HPDE6-E6E7 (cell line): Measurements from ENCODE around the gene LRCH1.
"Not testable (repeated sequence)": the region's sequence is repeated elsewhere in the genome, so short reads cannot be mapped to it uniquely, and the experiment has no call there.

Source experiments
- DNase-seq: peaks from one replicate; pipeline ENCODE4 v3.0.0; 2011; ENCODE audit warnings: missing footprints; ENCODE audit errors: extremely low spot score

The LRCH1 gene

GRCh38 chr13:46753137-46753536 lies 200.2 kb downstream of the LRCH1 start:
- no peak for DNase-seq

GRCh38 chr13:46753917-46754316 lies 200.9 kb downstream of the LRCH1 start:
- no peak for DNase-seq

DNA sequence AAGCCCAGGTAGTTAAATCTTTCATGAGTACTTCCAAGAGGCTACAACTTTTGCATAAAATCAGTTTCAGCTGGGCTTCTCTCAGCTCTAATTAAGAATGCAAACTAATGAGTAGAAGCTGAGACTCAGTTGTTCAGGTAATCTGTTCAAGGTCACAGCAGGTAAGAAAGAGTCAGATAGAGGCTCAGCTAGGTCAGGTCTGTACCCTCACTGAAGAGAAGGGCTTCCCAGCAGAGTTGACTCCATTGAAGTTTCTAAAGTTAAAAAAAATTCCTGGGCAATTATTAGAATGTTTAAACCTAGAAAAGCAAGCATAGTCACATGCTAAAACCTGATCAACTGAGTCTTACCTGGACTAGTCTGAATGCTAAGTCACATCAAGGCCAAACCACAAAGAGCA lies 201.8 kb downstream of the LRCH1 start:
- DNase-seq: no peak

DNA sequence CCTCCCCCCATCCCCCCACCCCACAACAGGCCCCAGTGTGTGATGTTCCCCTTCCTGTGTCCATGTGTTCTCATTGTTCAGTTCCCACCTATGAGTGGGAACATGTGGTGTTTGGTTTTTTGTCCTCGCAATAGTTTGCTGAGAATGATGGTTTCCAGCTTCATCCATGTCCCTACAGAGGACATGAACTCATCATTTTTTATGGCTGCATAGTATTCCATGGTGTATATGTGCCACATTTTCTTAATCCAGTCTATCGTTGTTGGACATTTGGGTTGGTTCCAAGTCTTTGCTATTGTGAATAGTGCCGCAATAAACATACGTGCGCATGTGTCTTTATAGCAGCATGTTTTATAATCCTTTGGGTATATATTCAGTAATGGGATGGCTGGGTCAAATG lies 202.5 kb downstream of the LRCH1 start:
- not testable (repeated sequence) for DNase-seq

- no peak for DNase-seq
Observed at GRCh38 chr13:46756977-46757376, 204.0 kb downstream of the LRCH1 start.

DNA sequence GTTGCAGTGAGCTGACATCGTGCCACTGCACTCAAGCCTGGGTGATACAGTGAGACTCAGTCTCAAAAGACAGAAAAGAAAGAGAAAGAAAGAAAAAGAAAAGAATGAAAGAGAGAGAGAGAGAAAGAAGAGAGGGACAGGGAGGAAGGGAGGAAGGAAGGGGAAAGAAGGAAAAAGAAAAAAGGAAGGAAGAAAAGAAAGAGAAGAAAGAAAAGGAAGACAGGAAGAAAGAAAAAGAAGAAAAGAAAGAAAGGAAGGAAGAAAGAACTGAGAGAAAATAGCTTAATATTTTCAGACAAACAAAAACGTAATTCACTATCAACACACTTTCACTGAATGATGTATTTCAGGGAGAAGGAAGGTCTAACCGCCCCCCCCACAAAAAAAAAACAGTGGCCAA lies 204.7 kb downstream of the LRCH1 start:
- DNase-seq: no peak

DNA sequence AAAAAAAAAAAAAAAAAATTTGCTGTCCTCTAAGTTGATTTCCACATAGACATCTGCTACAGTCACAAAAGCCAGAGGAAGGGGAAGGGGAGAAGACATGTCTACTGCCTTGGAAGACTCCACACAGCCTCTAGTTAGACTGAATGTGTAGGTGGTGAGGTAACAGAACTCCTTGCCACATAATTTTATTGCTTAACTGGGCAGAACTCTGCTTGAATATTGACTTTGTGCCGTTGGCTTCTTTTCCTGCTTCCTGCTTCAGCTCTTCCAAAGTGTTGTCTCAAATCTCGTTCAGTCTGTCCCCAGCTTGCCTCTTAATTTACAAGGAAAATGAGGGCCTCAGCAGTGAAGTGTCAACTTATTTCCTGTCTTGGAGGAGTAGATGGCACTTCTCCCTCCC lies 206.9 kb downstream of the LRCH1 start:
- no peak for DNase-seq

- no peak for DNase-seq
Observed at GRCh38 chr13:46761174-46761573, 208.2 kb downstream of the LRCH1 start.

DNA sequence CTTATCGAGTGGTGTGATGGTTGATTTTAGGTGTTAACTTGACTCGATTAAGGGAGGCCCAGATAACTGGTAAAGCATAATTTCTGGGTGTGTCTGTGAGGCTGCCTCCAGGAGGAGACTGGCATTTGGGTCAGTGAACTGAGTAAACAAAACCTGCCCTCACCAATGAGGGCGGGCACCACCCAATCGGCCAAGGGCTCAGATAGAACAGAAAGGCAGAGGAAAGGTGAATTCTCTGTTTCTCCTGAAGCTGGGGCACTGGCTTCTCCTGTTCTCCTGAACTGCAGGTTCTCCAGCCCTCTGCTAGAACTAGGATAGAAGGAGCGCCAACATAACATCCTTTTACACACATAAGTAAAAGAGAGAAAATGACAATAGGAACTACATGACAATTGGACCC lies 208.9 kb downstream of the LRCH1 start:
- DNase-seq: no peak

- not testable (repeated sequence) for DNase-seq
Observed at GRCh38 chr13:46769925-46770324, 217.0 kb downstream of the LRCH1 start.

DNA sequence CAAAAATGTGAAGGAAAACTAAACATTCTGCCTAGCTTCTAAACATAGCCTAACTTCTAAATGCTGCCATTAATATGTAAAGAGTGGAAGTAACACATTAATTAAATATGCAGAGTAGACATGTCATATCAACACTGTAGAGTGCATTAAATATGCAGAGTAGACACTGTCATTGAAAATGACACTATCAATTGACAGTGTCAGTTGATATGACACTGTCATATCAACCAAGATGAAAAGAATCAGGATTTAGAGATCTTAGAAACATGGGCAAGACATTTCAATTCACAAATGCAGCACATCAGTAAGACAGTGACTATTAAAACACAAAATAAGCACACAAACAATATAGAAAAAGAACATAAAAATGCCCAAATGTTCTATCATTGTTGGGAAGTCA lies 218.7 kb downstream of the LRCH1 start:
- DNase-seq: no peak

DNA sequence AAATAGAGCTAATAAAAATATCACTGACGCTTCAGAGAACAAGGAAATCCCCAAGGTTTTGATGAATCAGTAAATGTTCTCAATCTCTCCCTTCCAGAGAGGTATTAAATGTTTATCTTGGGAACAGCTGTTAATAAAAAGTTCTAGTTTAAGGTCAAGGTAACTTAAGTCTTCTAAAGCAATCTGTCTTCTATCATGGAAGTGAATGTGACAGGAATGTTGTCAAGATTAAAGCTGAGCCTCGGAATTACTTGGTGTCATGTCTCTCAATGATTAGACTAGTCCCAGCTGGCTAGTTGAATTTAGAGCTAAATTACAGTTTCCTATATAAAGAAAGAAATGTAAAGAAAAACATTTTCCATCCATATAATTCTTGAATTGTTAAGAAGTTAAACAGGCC lies 220.6 kb downstream of the LRCH1 start:
- no peak for DNase-seq

GRCh38 chr13:46775385-46776107 lies 222.6 kb downstream of the LRCH1 start:
- no peak for DNase-seq

GRCh38 chr13:46778095-46778494 lies 225.1 kb downstream of the LRCH1 start:
- no peak for DNase-seq

DNA sequence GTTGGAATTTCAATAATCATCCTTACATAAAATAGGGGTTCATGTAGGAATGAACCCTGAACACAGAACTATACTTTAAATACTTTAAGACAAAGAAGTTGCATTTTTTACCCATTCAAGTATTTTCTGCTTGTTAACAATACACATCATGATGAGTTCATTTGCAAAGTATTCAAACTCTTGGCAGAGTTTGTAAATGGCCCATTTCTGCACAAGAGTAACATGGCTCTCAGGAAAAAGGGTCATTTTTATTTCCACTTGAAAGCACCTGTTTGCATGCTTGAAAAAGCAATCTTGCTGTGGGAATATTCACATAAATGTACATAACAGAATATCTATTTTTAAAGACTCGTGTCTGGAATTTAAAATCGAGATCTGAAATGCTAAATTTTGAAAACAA lies 225.9 kb downstream of the LRCH1 start:
- DNase-seq: no peak

GRCh38 chr13:46782066-46782465 lies 229.1 kb downstream of the LRCH1 start:
- DNase-seq: no peak

DNA sequence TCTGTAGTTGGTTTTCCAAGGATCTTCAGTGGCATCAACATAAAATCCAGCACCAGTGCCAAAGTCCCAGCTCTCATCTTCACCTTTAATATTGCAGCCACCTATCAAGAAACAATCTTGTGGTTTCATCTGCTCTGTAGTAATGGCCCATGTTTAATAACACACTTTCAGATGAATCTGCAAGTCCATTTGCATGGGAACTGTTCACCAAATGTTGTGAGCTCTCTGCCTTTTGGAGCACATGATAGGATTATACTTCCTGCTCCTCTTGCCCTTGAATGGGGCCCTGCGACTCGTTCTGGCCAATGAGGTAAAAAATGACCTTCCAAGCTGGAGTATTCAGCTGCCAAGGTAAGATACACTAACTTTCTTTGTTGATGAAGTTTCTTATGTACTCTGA lies 229.7 kb downstream of the LRCH1 start:
- no peak for DNase-seq

DNA sequence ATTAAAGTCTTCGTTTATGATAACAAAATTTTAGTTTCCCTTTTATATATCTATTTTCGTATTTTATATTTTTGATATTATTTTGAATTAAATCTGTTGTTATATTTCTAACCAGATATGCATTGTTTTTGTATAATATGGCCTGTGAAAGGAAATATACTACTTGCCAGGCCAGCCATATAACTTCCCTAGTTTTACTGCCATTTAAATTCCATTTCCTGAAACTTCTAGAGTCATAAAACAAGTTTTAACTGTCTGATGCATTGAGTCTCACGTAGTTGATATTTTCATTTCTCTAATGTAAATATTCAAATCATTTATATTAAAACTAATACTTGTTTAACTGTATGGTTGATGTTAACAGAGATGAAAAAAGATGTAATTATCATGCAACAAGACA lies 230.5 kb downstream of the LRCH1 start:
- DNase-seq: no peak

DNA sequence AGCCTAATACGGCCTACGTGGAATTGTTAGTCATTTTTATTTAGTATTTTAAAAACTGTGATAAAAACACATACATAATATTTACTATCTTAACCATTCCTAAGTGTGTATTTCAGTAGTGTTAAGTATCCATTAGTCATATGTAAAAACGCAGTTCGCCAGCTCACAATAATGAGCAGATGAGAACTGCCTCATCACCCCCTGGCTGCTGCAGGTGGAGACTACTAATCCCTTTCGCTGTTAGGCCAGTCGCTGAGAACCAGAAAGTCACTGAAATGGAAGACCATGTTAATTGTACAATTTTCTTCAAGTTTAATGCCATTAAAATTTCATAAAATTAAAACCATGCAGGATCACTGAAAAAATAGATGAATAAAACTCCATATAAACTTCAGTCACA lies 242.4 kb downstream of the LRCH1 start:
- no peak for DNase-seq

GRCh38 chr13:46796129-46796514 lies 243.2 kb downstream of the LRCH1 start:
- no peak for DNase-seq

- DNase-seq: peak; percentile 44
Observed at GRCh38 chr13:46796515-46797474, 243.8 kb downstream of the LRCH1 start, which contains the start of gene ESD. Gene ESD, minus strand, starts transcription at chr13:46797161. Its CDS starts 5,748 bp downstream, at chr13:46791413.

DNA sequence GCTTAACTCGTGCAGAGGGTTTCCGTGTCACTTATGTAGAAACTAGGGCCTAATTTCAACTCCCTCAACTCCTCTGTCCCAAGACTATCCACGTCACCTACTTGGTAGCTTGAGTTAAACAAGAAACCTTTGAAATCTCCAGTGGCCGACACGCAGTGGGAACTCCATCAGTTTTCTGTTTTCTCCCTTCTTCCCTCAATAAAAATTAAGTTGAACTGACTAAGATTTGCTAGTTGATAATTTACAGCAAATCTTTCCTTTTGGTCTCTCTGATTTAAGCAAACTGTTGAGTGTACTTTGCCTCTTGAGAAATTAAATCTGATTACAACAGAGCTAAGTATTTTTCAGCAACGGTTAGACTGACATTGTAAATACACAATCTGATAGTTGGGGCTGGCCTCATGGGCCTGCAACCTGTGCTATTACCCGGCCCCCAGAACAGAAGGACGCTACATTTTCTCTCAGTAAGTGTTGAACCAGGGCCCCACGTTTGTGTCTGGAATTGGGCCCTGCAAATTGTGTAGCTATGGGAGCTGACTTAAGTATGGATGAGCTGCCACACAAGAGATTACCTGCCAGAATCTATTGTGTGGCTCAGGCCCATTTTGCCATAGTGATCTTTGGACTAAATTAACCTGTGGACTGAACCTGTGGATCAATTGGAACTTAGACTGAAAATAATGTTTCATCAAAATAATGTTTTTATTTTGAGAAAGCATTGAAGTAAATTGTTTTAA lies 244.7 kb downstream of the LRCH1 start:
- DNase-seq: no peak
